Measurements from ENCODE around the gene NAGA.

- TF ChIP-seq, protein P1, sequence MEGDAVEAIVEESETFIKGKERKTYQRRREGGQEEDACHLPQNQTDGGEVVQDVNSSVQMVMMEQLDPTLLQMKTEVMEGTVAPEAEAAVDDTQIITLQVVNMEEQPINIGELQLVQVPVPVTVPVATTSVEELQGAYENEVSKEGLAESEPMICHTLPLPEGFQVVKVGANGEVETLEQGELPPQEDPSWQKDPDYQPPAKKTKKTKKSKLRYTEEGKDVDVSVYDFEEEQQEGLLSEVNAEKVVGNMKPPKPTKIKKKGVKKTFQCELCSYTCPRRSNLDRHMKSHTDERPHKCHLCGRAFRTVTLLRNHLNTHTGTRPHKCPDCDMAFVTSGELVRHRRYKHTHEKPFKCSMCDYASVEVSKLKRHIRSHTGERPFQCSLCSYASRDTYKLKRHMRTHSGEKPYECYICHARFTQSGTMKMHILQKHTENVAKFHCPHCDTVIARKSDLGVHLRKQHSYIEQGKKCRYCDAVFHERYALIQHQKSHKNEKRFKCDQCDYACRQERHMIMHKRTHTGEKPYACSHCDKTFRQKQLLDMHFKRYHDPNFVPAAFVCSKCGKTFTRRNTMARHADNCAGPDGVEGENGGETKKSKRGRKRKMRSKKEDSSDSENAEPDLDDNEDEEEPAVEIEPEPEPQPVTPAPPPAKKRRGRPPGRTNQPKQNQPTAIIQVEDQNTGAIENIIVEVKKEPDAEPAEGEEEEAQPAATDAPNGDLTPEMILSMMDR (IDR thresholded peaks at IDR 0.05; ENCODE audit: insufficient read depth, low read length, poor library complexity, severe bottlenecking), result no peak
- no peak for TF ChIP-seq EZH2phosphoT487 (conservative IDR thresholded peaks at IDR 0.05; ENCODE audit: low read length)
Measured at GRCh38 chr22:42056757-42057511, 13.7 kb downstream of the NAGA start.
